H1 (cell line): ENCODE measurements around the gene CCER1. TPM values are rescaled to one million over a fixed set of nuclear protein-coding genes. Genes with fewer than 3 reads are reported as not detected.

Experiments used
- CTCF ChIA-PET: fragments of 300-600 bp; sonication (Branson Sonifier 250); formaldehyde crosslinking; loops from one replicate; lab custom pipeline; 2021; ENCODE audit not compliant: partially characterized antibody; lab: Charles Lee
- POLR2A ChIA-PET: fragments of 300-600 bp; sonication (Branson Sonifier 250); formaldehyde crosslinking; loops from one replicate; lab custom pipeline; 2021; ENCODE audit warnings: inconsistent platforms; ENCODE audit not compliant: partially characterized antibody; lab: Charles Lee
- DNase-seq, 2 experiments: peaks; one replicate each; pipeline versions ENCODE4 v3.0.0 to v3.0.0-alpha.2; 2010 to 2022; ENCODE audit warnings: low spot score in 2 of 2, low read depth in 1 of 2, mixed read lengths in 1 of 2
- FAIRE-seq: peaks from 2 replicates; lab custom pipeline; 2011; peaks lifted over from hg19 to GRCh38; lab: Jason Lieb, UNC
- H2AFZ ChIP-seq: 2 replicates; pipeline ENCODE4 v1.8.1; 2012; ENCODE audit warnings: low read length, inconsistent platforms
- H2AK5ac ChIP-seq: 2 replicates; pipeline ENCODE4 v1.6.1; 2013; ENCODE audit warnings: low read depth, low read length
- H2BK120ac ChIP-seq: replicated peaks from 2 replicates; pipeline ENCODE3; 2013; ENCODE audit warnings: low read depth, low read length, inconsistent platforms
- H2BK12ac ChIP-seq: 2 replicates; pipeline ENCODE4 v1.6.1; 2013; ENCODE audit warnings: low read depth, low read length
- H2BK15ac ChIP-seq: 2 replicates; pipeline ENCODE4 v1.6.1; 2013; ENCODE audit warnings: low read length
- H2BK20ac ChIP-seq: 2 replicates; pipeline ENCODE4 v1.6.1; 2013; ENCODE audit warnings: low read length
- H2BK5ac ChIP-seq: 2 replicates; pipeline ENCODE4 v1.6.1; 2013; ENCODE audit warnings: low read depth, low read length
- H3K14ac ChIP-seq: 2 replicates; pipeline ENCODE4 v1.6.1; 2013; ENCODE audit warnings: inconsistent platforms; ENCODE audit not compliant: insufficient read length
- H3K18ac ChIP-seq: 2 replicates; pipeline ENCODE4 v1.6.1; 2013; ENCODE audit warnings: low read length; ENCODE audit errors: extremely low read depth
- H3K23ac ChIP-seq: 2 replicates; pipeline ENCODE4 v1.6.1; 2013; ENCODE audit warnings: inconsistent platforms; ENCODE audit not compliant: insufficient read length
- H3K23me2 ChIP-seq: 2 replicates; pipeline ENCODE4 v1.6.1; 2013; ENCODE audit warnings: low read depth, low read length
- H3K27ac ChIP-seq: 2 replicates; pipeline ENCODE4 v1.6.1; 2011; ENCODE audit warnings: low read depth, low read length, inconsistent platforms
- H3K27me3 ChIP-seq, 4 experiments: replicated peaks in 1 of 4; 1 replicate in 1 of 4; 2 replicates in 3 of 4; pipeline versions ENCODE4 v1.6.1 to v1.8.1; 2011 to 2013; ENCODE audit warnings: low read length in 3 of 4, mild to moderate bottlenecking in 3 of 4, inconsistent platforms in 2 of 4, mixed read lengths in 2 of 4, moderate library complexity in 1 of 4; ENCODE audit not compliant: control insufficient read depth in 3 of 4, insufficient read depth in 3 of 4; ENCODE audit errors: extremely low read depth in 1 of 4
- H3K36me3 ChIP-seq, 4 experiments: 2 replicates each; pipeline versions ENCODE4 v1.6.1 to v1.8.1; 2011 to 2013; ENCODE audit warnings: mild to moderate bottlenecking in 4 of 4, low read length in 3 of 4, moderate library complexity in 2 of 4, control low read depth in 1 of 4, inconsistent platforms in 1 of 4; ENCODE audit not compliant: insufficient read depth in 4 of 4, control insufficient read depth in 2 of 4
- H3K4ac ChIP-seq: replicated peaks from 2 replicates; pipeline ENCODE3; 2013; ENCODE audit warnings: low read length, low read depth, mixed read lengths, inconsistent platforms; ENCODE audit not compliant: insufficient read length
- H3K4me1 ChIP-seq, 4 experiments: replicated peaks in 1 of 4; 1 replicate in 1 of 4; 2 replicates in 3 of 4; pipeline versions ENCODE4 v1.6.1 to v1.8.1; 2011 to 2013; ENCODE audit warnings: low read length in 3 of 4, inconsistent platforms in 2 of 4, mixed read lengths in 1 of 4; ENCODE audit not compliant: insufficient read depth in 4 of 4, control insufficient read depth in 3 of 4
- H3K4me2 ChIP-seq, 2 experiments: 2 replicates each; pipeline versions ENCODE4 v1.6.1 to v1.8.1; 2011 to 2013; ENCODE audit warnings: low read depth in 2 of 2, low read length in 2 of 2, control low read depth in 1 of 2, inconsistent platforms in 1 of 2, mild to moderate bottlenecking in 1 of 2; ENCODE audit not compliant: insufficient read depth in 1 of 2
- H3K4me3 ChIP-seq, 4 experiments: fragments of 200-600, 300-600 bp in 1 of 4; sonication (generic), shearing (Covaris generic), sonication (Bioruptor Twin) in 1 of 4; 2 replicates each; pipeline versions ENCODE4 v1.5.1 to v1.8.1; 2011 to 2016; ENCODE audit warnings: low read length in 4 of 4, low read depth in 3 of 4, control low read depth in 2 of 4, inconsistent platforms in 2 of 4, mild to moderate bottlenecking in 2 of 4, mixed read lengths in 1 of 4, moderate library complexity in 1 of 4; ENCODE audit not compliant: insufficient read depth in 2 of 4; ENCODE audit errors: extremely low read depth in 1 of 4
- H3K56ac ChIP-seq: replicated peaks from 2 replicates; pipeline ENCODE3; 2013; ENCODE audit warnings: low read depth, mild to moderate bottlenecking, mixed read lengths, low read length, inconsistent platforms; ENCODE audit not compliant: insufficient read length
- H3K79me1 ChIP-seq: 2 replicates; pipeline ENCODE4 v1.6.1; 2013; ENCODE audit warnings: low read depth, low read length, control low read depth
- H3K79me2 ChIP-seq, 2 experiments: 2 replicates each; pipeline versions ENCODE4 v1.6.1 to v1.8.1; 2012 to 2013; ENCODE audit warnings: low read length in 2 of 2, mild to moderate bottlenecking in 2 of 2, inconsistent platforms in 1 of 2; ENCODE audit not compliant: insufficient read depth in 2 of 2, control insufficient read depth in 1 of 2
- H3K9ac ChIP-seq, 4 experiments: replicated peaks in 1 of 4; 1 replicate in 1 of 4; 2 replicates in 3 of 4; pipeline versions ENCODE4 v1.6.1 to v1.8.1; 2011 to 2013; ENCODE audit warnings: low read depth in 3 of 4, low read length in 3 of 4, control low read depth in 2 of 4, mild to moderate bottlenecking in 2 of 4, moderate library complexity in 2 of 4, inconsistent platforms in 1 of 4; ENCODE audit errors: extremely low read depth in 1 of 4
- H3K9me3 ChIP-seq, 2 experiments: 2 replicates each; pipeline versions ENCODE4 v1.6.1 to v1.8.1; 2012 to 2013; ENCODE audit warnings: mild to moderate bottlenecking in 2 of 2, moderate library complexity in 2 of 2, control low read depth in 1 of 2, inconsistent platforms in 1 of 2, low read depth in 1 of 2, low read length in 1 of 2, mixed read lengths in 1 of 2; ENCODE audit not compliant: insufficient read depth in 2 of 2
- H4K20me1 ChIP-seq, 2 experiments: replicated peaks in 1 of 2; 2 replicates each; pipeline versions ENCODE3 to v1.8.1; 2011 to 2013; ENCODE audit warnings: inconsistent platforms in 2 of 2, low read length in 2 of 2, mild to moderate bottlenecking in 1 of 2; ENCODE audit not compliant: insufficient read depth in 2 of 2, control insufficient read depth in 1 of 2
- H4K5ac ChIP-seq: 2 replicates; pipeline ENCODE4 v1.6.1; 2013; ENCODE audit warnings: low read length, low read depth, mixed read lengths, inconsistent platforms; ENCODE audit not compliant: insufficient read length
- H4K8ac ChIP-seq: 2 replicates; pipeline ENCODE4 v1.8.0; 2013; ENCODE audit warnings: mild to moderate bottlenecking, moderate library complexity, low read length, inconsistent platforms; ENCODE audit not compliant: insufficient read depth; ENCODE audit errors: extremely low read depth
- H4K91ac ChIP-seq: replicated peaks from 2 replicates; pipeline ENCODE3; 2013; ENCODE audit warnings: low read length, mixed read lengths, inconsistent platforms; ENCODE audit not compliant: insufficient read length
- ASH2L ChIP-seq: fragments of 200-600, 300-600 bp; sonication (generic); IDR thresholded peaks from one replicate; pipeline ENCODE4 v1.7.1; 2017; ENCODE audit warnings: low read length
- CBX5 ChIP-seq: fragments of 300-800, 300-1000 bp; sonication (generic); IDR thresholded peaks from 2 replicates; pipeline ENCODE4 v1.7.1; 2016; ENCODE audit warnings: antibody characterized with exemption, low read length, low read depth
- HDAC2 ChIP-seq, 2 experiments: fragments of 300-600 bp in 1 of 2; sonication (generic) in 1 of 2; IDR thresholded peaks; 2 replicates each; pipeline ENCODE4 v1.6.1; 2011 to 2012; ENCODE audit warnings: low read depth in 2 of 2, low read length in 2 of 2, mild to moderate bottlenecking in 2 of 2, moderate library complexity in 2 of 2, borderline replicate concordance in 1 of 2, inconsistent platforms in 1 of 2
- HDAC6 ChIP-seq: IDR thresholded peaks from one replicate; pipeline ENCODE4 v1.7.1; 2012; ENCODE audit warnings: low read depth, mild to moderate bottlenecking, inconsistent platforms, low read length, moderate library complexity
- JUND ChIP-seq: IDR thresholded peaks from 2 replicates; pipeline ENCODE4 v1.6.1; 2011; ENCODE audit warnings: mild to moderate bottlenecking, improper control_type of control experiment, low read length
- KDM5A ChIP-seq: fragments of 200-600 bp; IDR thresholded peaks from 2 replicates; pipeline ENCODE4 v1.7.1; 2012; ENCODE audit warnings: mild to moderate bottlenecking, low read length, inconsistent platforms, mixed read lengths
- NRF1 ChIP-seq: IDR thresholded peaks from 2 replicates; pipeline ENCODE4 v1.6.1; 2011; ENCODE audit warnings: mild to moderate bottlenecking, low read depth, low read length, improper control_type of control experiment
- POLR2AphosphoS5 ChIP-seq: IDR thresholded peaks from 2 replicates; pipeline ENCODE4 v1.6.1; 2011; ENCODE audit warnings: low read depth, low read length
- SAP30 ChIP-seq: fragments of 300-600 bp; sonication (generic); IDR thresholded peaks from 2 replicates; pipeline ENCODE4 v1.7.1; 2012; ENCODE audit warnings: low read length, moderate library complexity, mild to moderate bottlenecking, inconsistent platforms; ENCODE audit not compliant: insufficient read depth, insufficient replicate concordance
- SP1 ChIP-seq: IDR thresholded peaks from 2 replicates; pipeline ENCODE4 v1.6.1; 2011; ENCODE audit warnings: low read depth, low read length
- SP2 ChIP-seq: IDR thresholded peaks from 2 replicates; pipeline ENCODE4 v1.6.1; 2012; ENCODE audit warnings: mild to moderate bottlenecking, low read length, inconsistent platforms
- TAF1 ChIP-seq: IDR thresholded peaks from 2 replicates; pipeline ENCODE4 v1.6.1; 2011; ENCODE audit warnings: mild to moderate bottlenecking, low read depth, low read length
- USF2 ChIP-seq: IDR thresholded peaks from 2 replicates; pipeline ENCODE4 v1.6.1; 2011; ENCODE audit warnings: low read length, improper control_type of control experiment
- YY1 ChIP-seq: IDR thresholded peaks from 2 replicates; pipeline ENCODE4 v1.6.1; 2011; ENCODE audit warnings: low read depth, mild to moderate bottlenecking, low read length
- WGBS, 2 experiments: shearing (Covaris generic) in 1 of 2; methylation state at CpG; one replicate each; pipeline versions ENCODE4 v1.1.6 to v1.1.7; 2013 to 2015; ENCODE audit warnings: low lambda C conversion rate in 2 of 2, mixed read lengths in 2 of 2, inconsistent platforms in 1 of 2, low coverage in 1 of 2, missing lambda C conversion rate in 1 of 2; ENCODE audit not compliant: insufficient replicate concordance in 2 of 2, insufficient coverage in 1 of 2, insufficient read length in 1 of 2; ENCODE audit errors: extremely low coverage in 1 of 2, missing lambda C conversion rate in 1 of 2; 5-methylcytosine and 5-hydroxymethylcytosine counted together
- polyA plus RNA-seq, 7 experiments: library from polyadenylated mRNA; depleted of rRNA in 3 of 7; stranded (reverse) in 5 of 7; unstranded in 2 of 7; fragments of >200 nt in 5 of 7; fragments of 200-250 nt in 2 of 7; gene quantifications; 1 replicate in 5 of 7; 2 replicates in 1 of 7; 4 replicates in 1 of 7; pipeline versions ENCODE4 v1.2.1 to v1.2.3, GENCODE V29; 2011 to 2013; ENCODE audit warnings: missing spikeins in 2 of 7, mixed read lengths in 2 of 7
- total RNA-seq: library from RNA; stranded (reverse); fragmentation: NEBNext Ultra II Directional; extraction: Animal tissue kit (Norgen Biotek cat#: 25700); gene quantifications from 2 replicates; pipeline ENCODE4 v1.2.1, GENCODE V29; 2021

The CCER1 gene
- total and polyA plus RNA-seq, 2 of the 8 experiments (the other 6 are each of a cell fraction or from before 2014, with no cell fraction given) = not detected

GRCh38 chr12:90917431-90917830, 37.5 kb downstream of the CCER1 start:
- no peak overlapping the region for H3K4me2 ChIP-seq
- no peak overlapping the region for H2BK20ac ChIP-seq
- peaks cover 0 to 3% (median 0%) of the 10 kb centered on the region in 4 experiments; a peak in 1 of 7 replicates for H3K4me1 ChIP-seq
- H3K79me1 ChIP-seq = no peaks in the 10 kb centered on the region
- H2AFZ ChIP-seq = no peak overlapping the region
- H4K5ac ChIP-seq = no peak overlapping the region
- H3K23me2 ChIP-seq = no peaks in the 10 kb centered on the region
- ChIA-PET POLR2A (interaction anchor here (0.5 kb wide), 1 partner anchor 28 kb away, joined by 3 read pairs; no protein-coding TSS in a partner anchor), CTCF (interaction anchor here (1.1 kb wide), 1 partner anchor 18 kb away, joined by 6 read pairs; no protein-coding TSS in a partner anchor)
- H3K79me2 ChIP-seq = no peaks in the 10 kb centered on the region
- H2BK15ac ChIP-seq = no peak overlapping the region
- H3K23ac ChIP-seq = no peak overlapping the region
- no peak overlapping the region for H3K4ac ChIP-seq
- no peak overlapping the region for H4K91ac ChIP-seq
- H4K8ac ChIP-seq = no peak overlapping the region
- H3K9me3 ChIP-seq = no peaks in the 10 kb centered on the region
- H3K27ac ChIP-seq = no peak overlapping the region
- 88% methylated on average over 2 of the region's 2 CpGs; no CpG with 5 or more reads in 1 of the 2 experiments for WGBS, 2 experiments
- no peak overlapping the region for H3K4me3 ChIP-seq
- no peak overlapping the region for H3K9ac ChIP-seq
- H2AK5ac ChIP-seq = no peak overlapping the region
- FAIRE-seq = no peak
- no peaks in the 10 kb centered on the region for H3K27me3 ChIP-seq
- no peaks in the 10 kb centered on the region for H4K20me1 ChIP-seq
- no peak overlapping the region for H3K56ac ChIP-seq
- H3K18ac ChIP-seq = no peak overlapping the region
- no peak for DNase-seq
- H2BK120ac ChIP-seq = no peak overlapping the region
- H2BK5ac ChIP-seq = no peak overlapping the region
- no peak overlapping the region for H3K14ac ChIP-seq
- no peak overlapping the region for H2BK12ac ChIP-seq
- no peaks in the 10 kb centered on the region for H3K36me3 ChIP-seq
- TF ChIP-seq NRF1 = no peak
- TF ChIP-seq JUND = no peak
- no peak for TF ChIP-seq HDAC2 (IDR thresholded peaks at IDR 0.05; ENCODE audit: borderline replicate concordance in 1 of 2, low read depth in 2 of 2, low read length in 2 of 2)
- TF ChIP-seq HDAC6 = no peak
- no peak for TF ChIP-seq ASH2L
- TF ChIP-seq KDM5A = no peak
- no peak for TF ChIP-seq USF2
- no peak for TF ChIP-seq SP1
- TF ChIP-seq YY1 = no peak
- TF ChIP-seq SP2 = no peak
- TF ChIP-seq TAF1 = no peak
- TF ChIP-seq POLR2AphosphoS5 = no peak
- no peak for TF ChIP-seq CBX5
- no peak for TF ChIP-seq SAP30
